Measurements from ENCODE around the gene ASIC3.
A peak's percentile ranks its signal among the peaks of the same experiment; 100 is the strongest.

Gene ASIC3

GRCh38 chr7:151028131-151028947 lies 20.0 kb upstream of the ASIC3 start, which contains the start of gene ABCB8:
TSS of gene ABCB8 (plus strand) at chr7:151028450. CDS start at chr7:151028516, 66 bp downstream.
- peak within 1 kb of the TSS; percentile 83 for H3K4me3 ChIP-seq (ENCODE audit: low read length)
- peak; percentile 98 for DNase-seq (ENCODE audit: low read depth)
- TF ChIP-seq, protein P1, sequence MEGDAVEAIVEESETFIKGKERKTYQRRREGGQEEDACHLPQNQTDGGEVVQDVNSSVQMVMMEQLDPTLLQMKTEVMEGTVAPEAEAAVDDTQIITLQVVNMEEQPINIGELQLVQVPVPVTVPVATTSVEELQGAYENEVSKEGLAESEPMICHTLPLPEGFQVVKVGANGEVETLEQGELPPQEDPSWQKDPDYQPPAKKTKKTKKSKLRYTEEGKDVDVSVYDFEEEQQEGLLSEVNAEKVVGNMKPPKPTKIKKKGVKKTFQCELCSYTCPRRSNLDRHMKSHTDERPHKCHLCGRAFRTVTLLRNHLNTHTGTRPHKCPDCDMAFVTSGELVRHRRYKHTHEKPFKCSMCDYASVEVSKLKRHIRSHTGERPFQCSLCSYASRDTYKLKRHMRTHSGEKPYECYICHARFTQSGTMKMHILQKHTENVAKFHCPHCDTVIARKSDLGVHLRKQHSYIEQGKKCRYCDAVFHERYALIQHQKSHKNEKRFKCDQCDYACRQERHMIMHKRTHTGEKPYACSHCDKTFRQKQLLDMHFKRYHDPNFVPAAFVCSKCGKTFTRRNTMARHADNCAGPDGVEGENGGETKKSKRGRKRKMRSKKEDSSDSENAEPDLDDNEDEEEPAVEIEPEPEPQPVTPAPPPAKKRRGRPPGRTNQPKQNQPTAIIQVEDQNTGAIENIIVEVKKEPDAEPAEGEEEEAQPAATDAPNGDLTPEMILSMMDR (conservative IDR thresholded peaks at IDR 0.05; ENCODE audit: low read depth, low read length): peak; percentile 37

DNA sequence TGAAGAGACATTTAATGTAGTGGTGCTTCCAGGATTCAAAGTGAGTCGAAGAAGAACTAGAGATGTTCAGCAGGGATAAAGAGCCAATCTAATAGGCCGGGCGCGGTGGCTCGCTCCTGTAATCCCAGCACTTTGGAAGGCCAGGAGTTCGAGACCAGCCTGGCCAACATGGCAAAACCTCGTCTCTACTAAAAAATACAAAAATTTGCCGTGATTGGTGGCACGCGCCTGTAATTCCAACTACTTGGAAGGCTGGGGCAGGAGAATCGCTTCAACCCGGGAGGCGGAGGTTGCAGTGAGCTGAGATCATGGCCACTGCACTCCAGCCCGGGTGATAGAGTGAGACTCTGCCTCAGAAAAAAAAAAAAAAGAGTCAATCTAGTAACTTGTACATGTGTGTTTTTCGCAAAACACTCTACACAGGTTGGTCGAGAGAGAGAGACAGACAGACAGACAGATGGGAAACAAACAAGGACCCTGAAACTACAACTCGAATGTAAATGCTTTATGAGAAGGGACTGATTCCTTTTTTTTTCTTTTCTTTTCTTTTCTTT lies 19.3 kb upstream of the ASIC3 start:
- DNase-seq (ENCODE audit: low read depth): no peak
- TF ChIP-seq, protein P1 (conservative IDR thresholded peaks at IDR 0.05; ENCODE audit: low read depth, low read length): no peak
- peak overlapping the region; percentile 83 for H3K4me3 ChIP-seq (ENCODE audit: low read length)

- TF ChIP-seq, protein P1 (conservative IDR thresholded peaks at IDR 0.05; ENCODE audit: low read depth, low read length): no peak
- no peak for DNase-seq (ENCODE audit: low read depth)
- no peak overlapping the region for H3K4me3 ChIP-seq (ENCODE audit: low read length)
Measured at GRCh38 chr7:151031011-151031410, 17.3 kb upstream of the ASIC3 start.

DNA sequence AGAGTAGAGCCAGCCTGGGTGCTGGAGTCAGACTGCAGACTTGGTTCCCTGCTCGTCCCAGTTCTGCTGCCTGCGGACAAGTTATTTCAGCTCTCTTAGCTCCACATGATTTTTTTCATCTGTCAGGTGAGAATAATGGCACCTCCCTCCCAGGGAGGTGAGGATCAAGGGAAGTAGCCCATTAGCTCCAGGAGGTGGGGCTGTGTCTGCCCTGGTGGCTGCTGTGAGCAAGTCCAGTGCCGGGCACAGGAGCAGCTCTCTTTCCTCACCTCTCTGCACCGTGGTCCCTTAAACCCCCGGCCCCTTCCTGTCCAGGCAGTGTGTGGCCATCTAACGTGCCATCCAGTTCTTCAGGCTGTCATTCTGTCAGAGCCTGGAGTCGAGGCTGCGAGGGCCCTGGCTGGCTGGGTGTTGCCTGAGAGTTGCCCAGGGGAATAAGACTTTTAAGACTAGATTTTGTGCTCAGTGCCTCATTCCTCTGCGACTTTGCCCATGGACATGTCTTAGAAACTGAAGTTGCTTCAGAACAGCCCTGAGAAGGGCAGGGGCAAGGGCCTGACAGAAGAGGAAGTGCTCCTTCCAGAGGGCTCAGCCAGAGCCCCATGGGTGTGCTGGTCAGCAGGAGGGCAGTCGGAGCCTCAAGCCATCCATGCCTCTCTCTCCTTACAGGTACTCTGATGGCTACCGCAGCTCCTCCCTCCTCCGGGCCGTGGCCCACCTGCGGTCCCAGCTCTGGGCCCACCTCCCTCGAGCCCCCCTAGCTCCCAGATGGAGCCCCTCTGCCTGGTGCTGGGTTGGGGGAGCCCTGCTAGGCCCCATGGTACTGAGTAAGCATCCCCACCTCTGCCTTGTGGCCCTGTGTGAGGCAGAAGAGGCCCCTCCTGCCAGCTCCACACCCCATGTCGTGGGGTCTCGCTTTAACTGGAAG lies 15.1 kb upstream of the ASIC3 start:
- DNase-seq (ENCODE audit: low read depth): no peak
- H3K4me3 ChIP-seq (ENCODE audit: low read length): no peak overlapping the region
- TF ChIP-seq, protein P1 (conservative IDR thresholded peaks at IDR 0.05; ENCODE audit: low read depth, low read length): no peak

DNA sequence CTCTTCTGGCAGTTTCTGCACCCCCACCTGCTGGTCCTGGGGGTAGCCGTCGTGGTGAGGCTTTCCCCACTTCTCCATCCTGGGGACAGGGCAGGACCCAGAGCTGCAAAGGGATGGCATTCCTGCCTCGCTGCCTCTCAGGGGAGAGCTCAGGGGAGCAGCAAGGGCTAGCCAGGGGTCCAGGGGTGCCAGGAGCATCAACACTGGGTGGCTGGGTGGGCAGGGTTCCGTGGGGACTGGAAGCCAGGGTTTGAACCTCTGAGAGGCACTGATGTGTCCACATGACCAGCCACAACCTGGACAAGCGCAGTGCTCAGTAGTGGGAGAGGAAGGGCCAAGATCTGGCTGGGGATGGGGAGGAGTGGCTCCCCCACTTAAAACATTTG lies 14.5 kb upstream of the ASIC3 start:
- TF ChIP-seq, protein P1 (conservative IDR thresholded peaks at IDR 0.05; ENCODE audit: low read depth, low read length): no peak
- no peak overlapping the region for H3K4me3 ChIP-seq (ENCODE audit: low read length)
- no peak for DNase-seq (ENCODE audit: low read depth)

GRCh38 chr7:151034312-151035025 lies 13.9 kb upstream of the ASIC3 start:
- no peak for DNase-seq (ENCODE audit: low read depth)
- H3K4me3 ChIP-seq (ENCODE audit: low read length): no peak overlapping the region
- TF ChIP-seq, protein P1 (conservative IDR thresholded peaks at IDR 0.05; ENCODE audit: low read depth, low read length): no peak

Data from retinal pigment epithelial cell (primary cell).